T-helper 2 cell treated with Interferon-gamma antibody and Interleukin-4, amounts not matched to agents 100 ng/mL and 5 ng/mL, for 36 hours (primary cell): ENCODE data around the gene RGMA. TPM values are rescaled to one million over a fixed set of nuclear protein-coding genes. Genes with fewer than 3 reads are reported as not detected.

Experiments
- intact Hi-C: fragments of 100-400 bp; cut with micrococcal nuclease; formaldehyde crosslinking; loops from one replicate; pipeline ENCODE4 v1.15.1; 2023
- total RNA-seq: library from RNA; stranded (reverse); gene quantifications from 2 replicates; pipeline ENCODE4 v1.2.3, GENCODE V29; 2022

Gene RGMA
- not detected in 2 replicates for total RNA-seq

GRCh38 chr15:93088981-93089726, at the start of gene RGMA:
Gene RGMA, minus strand, starts transcription at chr15:93089211. Its CDS starts 279 bp downstream, at chr15:93088932.
- intact Hi-C loops = no loop called here

GRCh38 chr15:93136606-93137005, 47.6 kb upstream of the RGMA start:
- intact Hi-C loops = no loop called here

- intact Hi-C loops = no loop called here
Observed at GRCh38 chr15:93135997-93136397, 47.0 kb upstream of the RGMA start.

- intact Hi-C loops = no loop called here
Observed at GRCh38 chr15:93135459-93135858, 46.4 kb upstream of the RGMA start.

GRCh38 chr15:93131485-93132095, 42.6 kb upstream of the RGMA start:
- intact Hi-C loops = no loop called here

GRCh38 chr15:93129702-93130488, 40.9 kb upstream of the RGMA start:
- intact Hi-C loops = no loop called here

GRCh38 chr15:93127286-93127685, 38.3 kb upstream of the RGMA start:
- intact Hi-C loops = no loop called here

- intact Hi-C loops = no loop called here
Observed at GRCh38 chr15:93126599-93126998, 37.6 kb upstream of the RGMA start.

- intact Hi-C loops = no loop called here
Observed at GRCh38 chr15:93126148-93126547, 37.1 kb upstream of the RGMA start.

GRCh38 chr15:93124126-93124525, 35.1 kb upstream of the RGMA start:
- intact Hi-C loops = no loop called here

GRCh38 chr15:93121973-93122910, 33.2 kb upstream of the RGMA start:
- intact Hi-C loops = no loop called here

- intact Hi-C loops = no loop called here
Observed at GRCh38 chr15:93121107-93121506, 32.1 kb upstream of the RGMA start.

- intact Hi-C loops = no loop called here
Observed at GRCh38 chr15:93118904-93119303, 29.9 kb upstream of the RGMA start.

- intact Hi-C loops = no loop called here
Observed at GRCh38 chr15:93111451-93111850, 22.4 kb upstream of the RGMA start.

- intact Hi-C loops = no loop called here
Observed at GRCh38 chr15:93110502-93111040, 21.6 kb upstream of the RGMA start.

GRCh38 chr15:93109336-93110102, 20.5 kb upstream of the RGMA start:
- intact Hi-C loops = no loop called here

- intact Hi-C loops = no loop called here
Observed at GRCh38 chr15:93107646-93108045, 18.6 kb upstream of the RGMA start.

GRCh38 chr15:93105485-93105884, 16.5 kb upstream of the RGMA start:
- intact Hi-C loops = no loop called here

GRCh38 chr15:93103823-93104222, 14.8 kb upstream of the RGMA start:
- intact Hi-C loops = no loop called here

- intact Hi-C loops = no loop called here
Observed at GRCh38 chr15:93102211-93102610, 13.2 kb upstream of the RGMA start.
